GM11168 (cell line): ENCODE measurements around the gene HOXC9.

ENCODE experiments used
- in situ Hi-C: fragments of 300-500 bp; cut with MboI; formaldehyde crosslinking; loops from one replicate; pipeline ENCODE4 v1.12.0; 2022; ENCODE audit warnings: low sequenced_read_pairs; ENCODE audit not compliant: unreplicated experiment

The HOXC9 gene

GRCh38 chr12:53998900-53999236, 1.1 kb upstream of the HOXC9 start:
- in situ Hi-C loops = no loop called here

- in situ Hi-C loops = no loop called here
Measured at GRCh38 chr12:53999559-54000115, 324 bp upstream of the HOXC9 start.

GRCh38 chr12:54001283-54002187, 1.6 kb downstream of the HOXC9 start:
- in situ Hi-C loops = no loop called here

- in situ Hi-C loops = no loop called here
Measured at GRCh38 chr12:54002278-54002914, 2.4 kb downstream of the HOXC9 start.

GRCh38 chr12:54002915-54003389, 3.0 kb downstream of the HOXC9 start:
- in situ Hi-C loops = no loop called here

- in situ Hi-C loops = no loop called here
Measured at GRCh38 chr12:54003625-54004024, 3.7 kb downstream of the HOXC9 start.

GRCh38 chr12:54004063-54004840, 4.3 kb downstream of the HOXC9 start:
- in situ Hi-C loops = no loop called here

- in situ Hi-C loops = no loop called here
Measured at GRCh38 chr12:54004841-54005530, 5.0 kb downstream of the HOXC9 start.

GRCh38 chr12:54005531-54005852, 5.5 kb downstream of the HOXC9 start:
- in situ Hi-C loops = no loop called here

GRCh38 chr12:54005853-54006558, 6.0 kb downstream of the HOXC9 start:
- in situ Hi-C loops = no loop called here

- in situ Hi-C loops = no loop called here
Measured at GRCh38 chr12:54006559-54007220, 6.7 kb downstream of the HOXC9 start.

GRCh38 chr12:54007538-54008259, 7.7 kb downstream of the HOXC9 start:
- in situ Hi-C loops = no loop called here

- in situ Hi-C loops = no loop called here
Measured at GRCh38 chr12:54008260-54008552, 8.2 kb downstream of the HOXC9 start.

GRCh38 chr12:54009171-54010052, 9.5 kb downstream of the HOXC9 start:
- in situ Hi-C loops = no loop called here

- in situ Hi-C loops = no loop called here
Measured at GRCh38 chr12:54010053-54010971, 10.4 kb downstream of the HOXC9 start.

GRCh38 chr12:54010972-54011664, 11.2 kb downstream of the HOXC9 start:
- in situ Hi-C loops = no loop called here
